H1 (cell line): ENCODE results near the gene PHACTR1. TPM values are rescaled to one million over a fixed set of nuclear protein-coding genes. Genes with fewer than 3 reads are reported as not detected.

Experiments used
- CTCF ChIA-PET: fragments of 300-600 bp; sonication (Branson Sonifier 250); formaldehyde crosslinking; loops from one replicate; lab custom pipeline; 2021; ENCODE audit not compliant: partially characterized antibody; lab: Charles Lee
- POLR2A ChIA-PET: fragments of 300-600 bp; sonication (Branson Sonifier 250); formaldehyde crosslinking; loops from one replicate; lab custom pipeline; 2021; ENCODE audit warnings: inconsistent platforms; ENCODE audit not compliant: partially characterized antibody; lab: Charles Lee
- DNase-seq, 2 experiments: peaks; one replicate each; pipeline versions ENCODE4 v3.0.0 to v3.0.0-alpha.2; 2010 to 2022; ENCODE audit warnings: low spot score in 2 of 2, low read depth in 1 of 2, mixed read lengths in 1 of 2
- FAIRE-seq: peaks from 2 replicates; lab custom pipeline; 2011; peaks lifted over from hg19 to GRCh38; lab: Jason Lieb, UNC
- H2AFZ ChIP-seq: 2 replicates; pipeline ENCODE4 v1.8.1; 2012; ENCODE audit warnings: low read length, inconsistent platforms
- H2AK5ac ChIP-seq: 2 replicates; pipeline ENCODE4 v1.6.1; 2013; ENCODE audit warnings: low read depth, low read length
- H2BK120ac ChIP-seq: replicated peaks from 2 replicates; pipeline ENCODE3; 2013; ENCODE audit warnings: low read depth, low read length, inconsistent platforms
- H2BK12ac ChIP-seq: 2 replicates; pipeline ENCODE4 v1.6.1; 2013; ENCODE audit warnings: low read depth, low read length
- H2BK15ac ChIP-seq: 2 replicates; pipeline ENCODE4 v1.6.1; 2013; ENCODE audit warnings: low read length
- H2BK20ac ChIP-seq: 2 replicates; pipeline ENCODE4 v1.6.1; 2013; ENCODE audit warnings: low read length
- H2BK5ac ChIP-seq: 2 replicates; pipeline ENCODE4 v1.6.1; 2013; ENCODE audit warnings: low read depth, low read length
- H3K14ac ChIP-seq: 2 replicates; pipeline ENCODE4 v1.6.1; 2013; ENCODE audit warnings: inconsistent platforms; ENCODE audit not compliant: insufficient read length
- H3K18ac ChIP-seq: 2 replicates; pipeline ENCODE4 v1.6.1; 2013; ENCODE audit warnings: low read length; ENCODE audit errors: extremely low read depth
- H3K23ac ChIP-seq: 2 replicates; pipeline ENCODE4 v1.6.1; 2013; ENCODE audit warnings: inconsistent platforms; ENCODE audit not compliant: insufficient read length
- H3K23me2 ChIP-seq: 2 replicates; pipeline ENCODE4 v1.6.1; 2013; ENCODE audit warnings: low read depth, low read length
- H3K27ac ChIP-seq: 2 replicates; pipeline ENCODE4 v1.6.1; 2011; ENCODE audit warnings: low read depth, low read length, inconsistent platforms
- H3K27me3 ChIP-seq, 4 experiments: replicated peaks in 1 of 4; 1 replicate in 1 of 4; 2 replicates in 3 of 4; pipeline versions ENCODE4 v1.6.1 to v1.8.1; 2011 to 2013; ENCODE audit warnings: low read length in 3 of 4, mild to moderate bottlenecking in 3 of 4, inconsistent platforms in 2 of 4, mixed read lengths in 2 of 4, moderate library complexity in 1 of 4; ENCODE audit not compliant: control insufficient read depth in 3 of 4, insufficient read depth in 3 of 4; ENCODE audit errors: extremely low read depth in 1 of 4
- H3K36me3 ChIP-seq, 4 experiments: 2 replicates each; pipeline versions ENCODE4 v1.6.1 to v1.8.1; 2011 to 2013; ENCODE audit warnings: mild to moderate bottlenecking in 4 of 4, low read length in 3 of 4, moderate library complexity in 2 of 4, control low read depth in 1 of 4, inconsistent platforms in 1 of 4; ENCODE audit not compliant: insufficient read depth in 4 of 4, control insufficient read depth in 2 of 4
- H3K4ac ChIP-seq: replicated peaks from 2 replicates; pipeline ENCODE3; 2013; ENCODE audit warnings: low read length, low read depth, mixed read lengths, inconsistent platforms; ENCODE audit not compliant: insufficient read length
- H3K4me1 ChIP-seq, 4 experiments: replicated peaks in 1 of 4; 1 replicate in 1 of 4; 2 replicates in 3 of 4; pipeline versions ENCODE4 v1.6.1 to v1.8.1; 2011 to 2013; ENCODE audit warnings: low read length in 3 of 4, inconsistent platforms in 2 of 4, mixed read lengths in 1 of 4; ENCODE audit not compliant: insufficient read depth in 4 of 4, control insufficient read depth in 3 of 4
- H3K4me2 ChIP-seq, 2 experiments: 2 replicates each; pipeline versions ENCODE4 v1.6.1 to v1.8.1; 2011 to 2013; ENCODE audit warnings: low read depth in 2 of 2, low read length in 2 of 2, control low read depth in 1 of 2, inconsistent platforms in 1 of 2, mild to moderate bottlenecking in 1 of 2; ENCODE audit not compliant: insufficient read depth in 1 of 2
- H3K4me3 ChIP-seq, 4 experiments: fragments of 200-600, 300-600 bp in 1 of 4; sonication (generic), shearing (Covaris generic), sonication (Bioruptor Twin) in 1 of 4; 2 replicates each; pipeline versions ENCODE4 v1.5.1 to v1.8.1; 2011 to 2016; ENCODE audit warnings: low read length in 4 of 4, low read depth in 3 of 4, control low read depth in 2 of 4, inconsistent platforms in 2 of 4, mild to moderate bottlenecking in 2 of 4, mixed read lengths in 1 of 4, moderate library complexity in 1 of 4; ENCODE audit not compliant: insufficient read depth in 2 of 4; ENCODE audit errors: extremely low read depth in 1 of 4
- H3K56ac ChIP-seq: replicated peaks from 2 replicates; pipeline ENCODE3; 2013; ENCODE audit warnings: low read depth, mild to moderate bottlenecking, mixed read lengths, low read length, inconsistent platforms; ENCODE audit not compliant: insufficient read length
- H3K79me1 ChIP-seq: 2 replicates; pipeline ENCODE4 v1.6.1; 2013; ENCODE audit warnings: low read depth, low read length, control low read depth
- H3K79me2 ChIP-seq, 2 experiments: 2 replicates each; pipeline versions ENCODE4 v1.6.1 to v1.8.1; 2012 to 2013; ENCODE audit warnings: low read length in 2 of 2, mild to moderate bottlenecking in 2 of 2, inconsistent platforms in 1 of 2; ENCODE audit not compliant: insufficient read depth in 2 of 2, control insufficient read depth in 1 of 2
- H3K9ac ChIP-seq, 4 experiments: replicated peaks in 1 of 4; 1 replicate in 1 of 4; 2 replicates in 3 of 4; pipeline versions ENCODE4 v1.6.1 to v1.8.1; 2011 to 2013; ENCODE audit warnings: low read depth in 3 of 4, low read length in 3 of 4, control low read depth in 2 of 4, mild to moderate bottlenecking in 2 of 4, moderate library complexity in 2 of 4, inconsistent platforms in 1 of 4; ENCODE audit errors: extremely low read depth in 1 of 4
- H3K9me3 ChIP-seq, 2 experiments: 2 replicates each; pipeline versions ENCODE4 v1.6.1 to v1.8.1; 2012 to 2013; ENCODE audit warnings: mild to moderate bottlenecking in 2 of 2, moderate library complexity in 2 of 2, control low read depth in 1 of 2, inconsistent platforms in 1 of 2, low read depth in 1 of 2, low read length in 1 of 2, mixed read lengths in 1 of 2; ENCODE audit not compliant: insufficient read depth in 2 of 2
- H4K20me1 ChIP-seq, 2 experiments: replicated peaks in 1 of 2; 2 replicates each; pipeline versions ENCODE3 to v1.8.1; 2011 to 2013; ENCODE audit warnings: inconsistent platforms in 2 of 2, low read length in 2 of 2, mild to moderate bottlenecking in 1 of 2; ENCODE audit not compliant: insufficient read depth in 2 of 2, control insufficient read depth in 1 of 2
- H4K5ac ChIP-seq: 2 replicates; pipeline ENCODE4 v1.6.1; 2013; ENCODE audit warnings: low read length, low read depth, mixed read lengths, inconsistent platforms; ENCODE audit not compliant: insufficient read length
- H4K8ac ChIP-seq: 2 replicates; pipeline ENCODE4 v1.8.0; 2013; ENCODE audit warnings: mild to moderate bottlenecking, moderate library complexity, low read length, inconsistent platforms; ENCODE audit not compliant: insufficient read depth; ENCODE audit errors: extremely low read depth
- H4K91ac ChIP-seq: replicated peaks from 2 replicates; pipeline ENCODE3; 2013; ENCODE audit warnings: low read length, mixed read lengths, inconsistent platforms; ENCODE audit not compliant: insufficient read length
- ATF2 ChIP-seq: IDR thresholded peaks from 2 replicates; pipeline ENCODE4 v1.6.1; 2012; ENCODE audit warnings: low read length, inconsistent platforms
- CHD2 ChIP-seq: IDR thresholded peaks from 2 replicates; pipeline ENCODE4 v1.6.1; 2012; ENCODE audit warnings: low read length, improper control_type of control experiment
- E2F6 ChIP-seq: IDR thresholded peaks from 2 replicates; pipeline ENCODE4 v1.6.1; 2012; ENCODE audit warnings: inconsistent platforms
- GTF2F1 ChIP-seq: IDR thresholded peaks from 2 replicates; pipeline ENCODE4 v1.6.1; 2012; ENCODE audit warnings: low read depth, low read length, improper control_type of control experiment, borderline replicate concordance
- KDM1A ChIP-seq: fragments of 200-600, 300-600 bp; sonication (generic); IDR thresholded peaks from 2 replicates; pipeline ENCODE4 v1.7.1; 2016; ENCODE audit warnings: mild to moderate bottlenecking, low read length, borderline replicate concordance
- MAFK ChIP-seq: IDR thresholded peaks from 2 replicates; pipeline ENCODE4 v1.6.1; 2012; ENCODE audit warnings: low read depth, mild to moderate bottlenecking, improper control_type of control experiment, low read length
- SAP30 ChIP-seq: fragments of 300-600 bp; sonication (generic); IDR thresholded peaks from 2 replicates; pipeline ENCODE4 v1.7.1; 2012; ENCODE audit warnings: low read length, moderate library complexity, mild to moderate bottlenecking, inconsistent platforms; ENCODE audit not compliant: insufficient read depth, insufficient replicate concordance
- SP1 ChIP-seq: IDR thresholded peaks from 2 replicates; pipeline ENCODE4 v1.6.1; 2011; ENCODE audit warnings: low read depth, low read length
- SRF ChIP-seq: IDR thresholded peaks from 2 replicates; pipeline ENCODE4 v1.6.1; 2011; ENCODE audit warnings: mild to moderate bottlenecking, low read depth, low read length, moderate library complexity
- TAF1 ChIP-seq: IDR thresholded peaks from 2 replicates; pipeline ENCODE4 v1.6.1; 2011; ENCODE audit warnings: mild to moderate bottlenecking, low read depth, low read length
- TCF12 ChIP-seq: IDR thresholded peaks from 2 replicates; pipeline ENCODE4 v1.6.1; 2011; ENCODE audit warnings: low read depth, mild to moderate bottlenecking, low read length
- TEAD4 ChIP-seq: IDR thresholded peaks from 2 replicates; pipeline ENCODE4 v1.6.1; 2012; ENCODE audit warnings: low read depth, low read length, inconsistent platforms, mixed read lengths
- ZNF274 ChIP-seq: IDR thresholded peaks from 2 replicates; pipeline ENCODE4 v1.7.0; 2012; ENCODE audit warnings: low read length, borderline replicate concordance; ENCODE audit errors: extremely low read depth
- WGBS, 2 experiments: shearing (Covaris generic) in 1 of 2; methylation state at CpG; one replicate each; pipeline versions ENCODE4 v1.1.6 to v1.1.7; 2013 to 2015; ENCODE audit warnings: low lambda C conversion rate in 2 of 2, mixed read lengths in 2 of 2, inconsistent platforms in 1 of 2, low coverage in 1 of 2, missing lambda C conversion rate in 1 of 2; ENCODE audit not compliant: insufficient replicate concordance in 2 of 2, insufficient coverage in 1 of 2, insufficient read length in 1 of 2; ENCODE audit errors: extremely low coverage in 1 of 2, missing lambda C conversion rate in 1 of 2; 5-methylcytosine and 5-hydroxymethylcytosine counted together
- polyA plus RNA-seq, 7 experiments: library from polyadenylated mRNA; depleted of rRNA in 3 of 7; stranded (reverse) in 5 of 7; unstranded in 2 of 7; fragments of >200 nt in 5 of 7; fragments of 200-250 nt in 2 of 7; gene quantifications; 1 replicate in 5 of 7; 2 replicates in 1 of 7; 4 replicates in 1 of 7; pipeline versions ENCODE4 v1.2.1 to v1.2.3, GENCODE V29; 2011 to 2013; ENCODE audit warnings: missing spikeins in 2 of 7, mixed read lengths in 2 of 7
- total RNA-seq: library from RNA; stranded (reverse); fragmentation: NEBNext Ultra II Directional; extraction: Animal tissue kit (Norgen Biotek cat#: 25700); gene quantifications from 2 replicates; pipeline ENCODE4 v1.2.1, GENCODE V29; 2021

Gene PHACTR1
- total and polyA plus RNA-seq, 2 of the 8 experiments (the other 6 are each of a cell fraction or from before 2014, with no cell fraction given), result 3.9 to 17.1 TPM

GRCh38 chr6:13184547-13184946 lies 468.0 kb downstream of the PHACTR1 start:
- Histone ChIP-seq H4K20me1 (no peaks in the 10 kb centered on the region), H2BK5ac (no peak overlapping the region), H3K79me1 (no peaks in the 10 kb centered on the region), H2BK120ac (no peak overlapping the region), H3K4me3 (no peak overlapping the region), H3K4me1 (peaks cover 0 to 2% (median 0%) of the 10 kb centered on the region in 4 experiments; a peak in 1 of 7 replicates), H2BK12ac (no peak overlapping the region), H3K23ac (no peak overlapping the region), H3K4ac (no peak overlapping the region), H3K14ac (no peak overlapping the region), H3K36me3 (no peaks in the 10 kb centered on the region), H2AFZ (no peak overlapping the region), H3K18ac (no peak overlapping the region), H4K8ac (no peak overlapping the region), H2AK5ac (no peak overlapping the region), H3K4me2 (no peak overlapping the region), H4K5ac (no peak overlapping the region), H3K27me3 (no peaks in the 10 kb centered on the region), H3K9ac (no peak overlapping the region), H2BK15ac (no peak overlapping the region), H3K23me2 (no peaks in the 10 kb centered on the region), H3K56ac (no peak overlapping the region), H3K27ac (no peak overlapping the region), H2BK20ac (no peak overlapping the region), H3K79me2 (no peaks in the 10 kb centered on the region), H4K91ac (no peak overlapping the region), H3K9me3 (no peaks in the 10 kb centered on the region; a peak in 1 of 4 replicates)
- POLR2A ChIA-PET, result no interaction called here
- 86% methylated on average over 10 of the region's 10 CpGs; no CpG with 5 or more reads in 1 of the 2 experiments for WGBS, 2 experiments
- FAIRE-seq (no peak), DNase-seq (no peak)
- CTCF ChIA-PET, result interaction anchor here (1.4 kb wide), 1 partner anchor 10 kb away, joined by 6 read pairs; no protein-coding TSS in a partner anchor
- TF ChIP-seq TAF1 (no peak), E2F6 (no peak), GTF2F1 (no peak), ATF2 (no peak), KDM1A (no peak), TCF12 (no peak), SAP30 (no peak), MAFK (no peak), CHD2 (no peak), ZNF274 (no peak), SP1 (no peak), SRF (no peak), TEAD4 (no peak)
